CD4-positive, alpha-beta T cell treated with Interleukin-4 for 4 hours (primary cell): ENCODE data around the gene CRTAC1.

ENCODE experiments used
- DNase-seq: peaks from one replicate; pipeline ENCODE4 v3.0.0-alpha.2; 2020

Gene CRTAC1

GRCh38 chr10:98028168-98028770 lies 2.2 kb downstream of the CRTAC1 start:
- DNase-seq = peak; percentile 29

- DNase-seq = no peak
These were observed 7.4 kb downstream of the CRTAC1 start for GRCh38 chr10:98023024-98023423.

- DNase-seq = no peak
These were observed 9.6 kb downstream of the CRTAC1 start for GRCh38 chr10:98020784-98021183.

GRCh38 chr10:98020254-98020653 lies 10.2 kb downstream of the CRTAC1 start:
- no peak for DNase-seq

GRCh38 chr10:98019784-98020183 lies 10.6 kb downstream of the CRTAC1 start:
- no peak for DNase-seq

- no peak for DNase-seq
These were observed 13.5 kb downstream of the CRTAC1 start for GRCh38 chr10:98016772-98017475.

- DNase-seq = no peak
These were observed 16.6 kb downstream of the CRTAC1 start for GRCh38 chr10:98013776-98014175.

GRCh38 chr10:98013122-98013521 lies 17.3 kb downstream of the CRTAC1 start:
- no peak for DNase-seq

GRCh38 chr10:98012644-98013043 lies 17.8 kb downstream of the CRTAC1 start:
- no peak for DNase-seq

- no peak for DNase-seq
These were observed 19.3 kb downstream of the CRTAC1 start for GRCh38 chr10:98010939-98011685.

- DNase-seq = no peak
These were observed 24.2 kb downstream of the CRTAC1 start for GRCh38 chr10:98006266-98006665.

GRCh38 chr10:98001736-98002135 lies 28.7 kb downstream of the CRTAC1 start:
- no peak for DNase-seq

- no peak for DNase-seq
These were observed 30.1 kb downstream of the CRTAC1 start for GRCh38 chr10:98000346-98000745.

- no peak for DNase-seq
These were observed 30.5 kb downstream of the CRTAC1 start for GRCh38 chr10:97999923-98000248.

- DNase-seq = no peak
These were observed 31.1 kb downstream of the CRTAC1 start for GRCh38 chr10:97999066-97999922.

- no peak for DNase-seq
These were observed 38.5 kb downstream of the CRTAC1 start for GRCh38 chr10:97991871-97992270.

GRCh38 chr10:97981816-97982215 lies 48.6 kb downstream of the CRTAC1 start:
- no peak for DNase-seq

GRCh38 chr10:97977673-97978072 lies 52.7 kb downstream of the CRTAC1 start:
- DNase-seq = no peak

- DNase-seq = no peak
These were observed 54.8 kb downstream of the CRTAC1 start for GRCh38 chr10:97975598-97975997.

- DNase-seq = no peak
These were observed 55.6 kb downstream of the CRTAC1 start for GRCh38 chr10:97974526-97975525.

- no peak for DNase-seq
These were observed 56.3 kb downstream of the CRTAC1 start for GRCh38 chr10:97974100-97974499.

- DNase-seq = no peak
These were observed 60.8 kb downstream of the CRTAC1 start for GRCh38 chr10:97969538-97970079.
